Thoracic aorta (tissue), 2 donors: ENCODE measurements around the gene HMOX2. TPM values are rescaled to one million over a fixed set of nuclear protein-coding genes. Genes with fewer than 3 reads are reported as not detected.
A peak's percentile ranks its signal among the peaks of the same experiment; 100 is the strongest.

Experiments
- ATAC-seq: fragments of 150-250 bp; one replicate; pipeline ENCODE4 v1.8.0; 2017; ENCODE audit warnings: low read depth; ENCODE audit not compliant: insufficient number of reproducible peaks, low FRiP score
- DNase-seq: peaks from one replicate; pipeline ENCODE4 v3.0.0-alpha.2; 2020; ENCODE audit warnings: low spot score
- H3K27ac ChIP-seq, 2 donors: fragments of 200-600 bp; sonication (generic); 1 replicate in 1 of 2; 2 replicates in 1 of 2; pipeline ENCODE4 v1.5.1; 2016; ENCODE audit warnings: mild to moderate bottlenecking in 2 of 2, moderate library complexity in 2 of 2
- H3K27me3 ChIP-seq: fragments of 200-600 bp; sonication (generic); replicated peaks from 2 replicates; pipeline ENCODE4 v1.6.0; 2016; ENCODE audit warnings: mild to moderate bottlenecking; ENCODE audit not compliant: insufficient read depth
- H3K36me3 ChIP-seq: fragments of 200-600 bp; sonication (generic); one replicate; pipeline ENCODE4 v1.5.1; 2016
- H3K4me1 ChIP-seq, 2 donors: fragments of 200-600 bp; sonication (generic); 1 replicate in 1 of 2; 2 replicates in 1 of 2; pipeline versions ENCODE4 v1.5.1 to v1.6.0; 2016; ENCODE audit warnings: low read depth in 2 of 2, mild to moderate bottlenecking in 1 of 2; ENCODE audit not compliant: control insufficient read depth in 1 of 2
- H3K4me3 ChIP-seq: fragments of 200-600 bp; sonication (generic); 2 replicates; pipeline ENCODE4 v1.5.1; 2016; ENCODE audit warnings: mild to moderate bottlenecking
- H3K9me3 ChIP-seq: fragments of 200-600 bp; sonication (generic); 2 replicates; pipeline ENCODE4 v1.5.1; 2016
- total RNA-seq, 2 donors: library from RNA; depleted of rRNA; stranded (reverse); fragments of >200 nt; gene quantifications; one replicate each; pipeline versions ENCODE4 v1.1.0 to v1.2.3, GENCODE V29; 2016
- TF ChIP-seq, protein P1 (sequence below): fragments of 200-600 bp; sonication (generic); IDR thresholded peaks from one replicate; pipeline ENCODE4 v1.5.1; 2019; ENCODE audit warnings: antibody characterized with exemption

HMOX2 gene
- total RNA-seq, 2 donors from 2014 or later = 35.3 to 43.5 TPM

- TF ChIP-seq, protein P1, sequence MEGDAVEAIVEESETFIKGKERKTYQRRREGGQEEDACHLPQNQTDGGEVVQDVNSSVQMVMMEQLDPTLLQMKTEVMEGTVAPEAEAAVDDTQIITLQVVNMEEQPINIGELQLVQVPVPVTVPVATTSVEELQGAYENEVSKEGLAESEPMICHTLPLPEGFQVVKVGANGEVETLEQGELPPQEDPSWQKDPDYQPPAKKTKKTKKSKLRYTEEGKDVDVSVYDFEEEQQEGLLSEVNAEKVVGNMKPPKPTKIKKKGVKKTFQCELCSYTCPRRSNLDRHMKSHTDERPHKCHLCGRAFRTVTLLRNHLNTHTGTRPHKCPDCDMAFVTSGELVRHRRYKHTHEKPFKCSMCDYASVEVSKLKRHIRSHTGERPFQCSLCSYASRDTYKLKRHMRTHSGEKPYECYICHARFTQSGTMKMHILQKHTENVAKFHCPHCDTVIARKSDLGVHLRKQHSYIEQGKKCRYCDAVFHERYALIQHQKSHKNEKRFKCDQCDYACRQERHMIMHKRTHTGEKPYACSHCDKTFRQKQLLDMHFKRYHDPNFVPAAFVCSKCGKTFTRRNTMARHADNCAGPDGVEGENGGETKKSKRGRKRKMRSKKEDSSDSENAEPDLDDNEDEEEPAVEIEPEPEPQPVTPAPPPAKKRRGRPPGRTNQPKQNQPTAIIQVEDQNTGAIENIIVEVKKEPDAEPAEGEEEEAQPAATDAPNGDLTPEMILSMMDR = no peak
- Histone ChIP-seq H3K4me3 (peak within 1 kb of the TSS; percentile 82), H3K36me3 (no peaks in the 10 kb centered on the region), H3K27ac (peak within 1 kb of the TSS; percentile 70 to 76), H3K4me1 (peaks cover 15 to 36% of the 10 kb centered on the region in 2 donors), H3K27me3 (no peaks in the 10 kb centered on the region), H3K9me3 (no peaks in the 10 kb centered on the region)
- DNase-seq (peak; percentile 64), ATAC-seq (peak; percentile 74)
Measured at GRCh38 chr16:4474192-4474961, 1.8 kb upstream of the HMOX2 start, which contains the start of gene NMRAL1. TSS of gene NMRAL1 (minus strand) at chr16:4474625. CDS start at chr16:4474132, 493 bp downstream.

DNA sequence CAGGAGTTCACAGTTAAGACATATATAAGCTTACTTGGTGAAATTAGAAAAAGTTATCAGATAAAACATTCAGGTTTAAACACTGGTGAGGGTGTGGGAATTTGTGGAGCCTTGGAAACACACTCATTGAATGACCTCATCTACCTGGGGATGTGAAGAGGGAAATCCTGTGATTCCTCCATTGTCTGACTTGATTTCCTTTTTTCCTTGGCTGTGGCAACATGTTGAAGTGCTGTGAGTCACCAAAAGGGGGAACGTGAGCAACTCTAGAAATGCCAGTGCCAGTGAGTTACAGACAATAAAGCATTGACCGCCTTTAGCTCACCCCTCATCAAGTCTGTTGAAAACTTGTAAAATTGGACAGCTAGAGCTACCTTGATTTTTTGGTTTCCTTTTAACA, 1.8 kb downstream of the HMOX2 start:
- H3K4me1 ChIP-seq = peaks cover 15 to 36% of the 10 kb centered on the region in 2 donors
- no peak overlapping the region for H3K4me3 ChIP-seq
- H3K9me3 ChIP-seq = no peaks in the 10 kb centered on the region
- H3K27me3 ChIP-seq = no peaks in the 10 kb centered on the region
- TF ChIP-seq, protein P1 = no peak
- no peak for DNase-seq
- H3K27ac ChIP-seq = no peak overlapping the region
- ATAC-seq = no peak
- no peaks in the 10 kb centered on the region for H3K36me3 ChIP-seq

DNA sequence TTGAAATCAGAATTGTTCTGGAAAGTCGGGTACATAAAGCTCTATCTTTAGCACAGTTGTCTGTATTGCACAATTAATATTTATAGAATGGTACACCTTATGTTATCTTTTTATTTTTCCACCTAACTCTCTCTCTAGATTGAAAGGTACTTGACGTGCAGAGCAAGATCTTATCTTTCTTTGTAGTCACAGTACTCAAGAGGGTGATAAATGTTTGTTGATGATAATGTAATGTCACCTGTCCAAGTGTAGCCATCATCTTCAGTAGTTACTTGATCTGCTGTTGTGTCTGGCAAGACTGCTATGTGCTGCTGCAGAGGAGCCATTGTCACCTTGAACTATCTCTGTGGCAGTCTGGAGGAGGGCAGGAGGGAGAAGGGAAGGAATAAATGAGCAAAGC, 5.3 kb downstream of the HMOX2 start:
- H3K36me3 ChIP-seq = peaks cover 5% of the 10 kb centered on the region
- H3K4me3 ChIP-seq = no peak overlapping the region
- ATAC-seq (no peak), DNase-seq (no peak)
- TF ChIP-seq, protein P1 = no peak
- H3K4me1 ChIP-seq = peaks cover 3 to 15% of the 10 kb centered on the region in 2 donors
- H3K27ac ChIP-seq = no peak overlapping the region
- H3K27me3 ChIP-seq = no peaks in the 10 kb centered on the region
- no peaks in the 10 kb centered on the region for H3K9me3 ChIP-seq

GRCh38 chr16:4481963-4482362, 5.8 kb downstream of the HMOX2 start:
- peaks cover 3 to 14% of the 10 kb centered on the region in 2 donors for H3K4me1 ChIP-seq
- TF ChIP-seq, protein P1 = no peak
- H3K27me3 ChIP-seq = no peaks in the 10 kb centered on the region
- ATAC-seq = no peak
- peaks cover 5% of the 10 kb centered on the region for H3K36me3 ChIP-seq
- DNase-seq = no peak
- no peaks in the 10 kb centered on the region for H3K9me3 ChIP-seq
- H3K4me3 ChIP-seq = no peak overlapping the region
- H3K27ac ChIP-seq = no peak overlapping the region

DNA sequence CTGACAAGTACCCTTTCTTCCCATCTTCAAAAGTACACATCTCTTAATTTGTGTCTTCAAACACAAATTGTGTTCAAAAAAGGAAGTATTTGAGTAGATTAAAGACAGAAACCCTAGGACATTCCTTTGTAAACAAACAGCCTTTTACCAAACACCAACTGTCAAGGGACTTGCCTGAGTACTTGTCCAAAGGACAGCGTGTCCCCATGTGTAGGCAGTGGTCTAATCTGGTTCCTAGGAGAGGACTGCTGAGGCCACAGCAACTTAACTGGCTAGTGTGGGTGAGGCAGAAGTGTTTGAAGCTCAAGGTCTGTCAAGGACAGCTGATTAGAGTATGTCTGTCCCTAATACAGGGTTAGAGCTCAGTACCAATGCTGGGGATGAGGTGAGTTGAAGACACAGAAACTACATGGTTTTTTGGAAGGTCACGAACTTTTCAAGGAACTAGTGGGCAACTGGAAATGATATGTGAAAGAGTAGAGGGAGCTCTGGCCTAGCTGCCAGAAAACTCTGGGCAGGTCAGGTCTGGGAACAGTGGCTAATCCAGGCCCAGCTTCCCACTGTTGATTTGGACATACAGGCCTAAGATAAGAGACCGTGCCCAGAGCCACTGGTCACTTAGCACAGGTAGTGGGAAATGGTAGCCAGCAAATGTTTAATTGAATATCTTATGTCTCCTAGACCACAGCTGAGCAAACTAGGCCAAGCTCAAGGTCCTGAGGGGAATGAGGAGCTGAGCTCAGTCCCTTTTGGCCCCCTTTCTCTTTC, 10.1 kb downstream of the HMOX2 start:
- no peak overlapping the region for H3K4me3 ChIP-seq
- H3K9me3 ChIP-seq = no peaks in the 10 kb centered on the region
- DNase-seq (no peak), ATAC-seq (no peak)
- peak overlapping the region in 1 of 2 donors; percentile 20 for H3K27ac ChIP-seq
- H3K36me3 ChIP-seq = peaks cover 5% of the 10 kb centered on the region
- TF ChIP-seq, protein P1 = no peak
- no peaks in the 10 kb centered on the region for H3K27me3 ChIP-seq
- no peaks in the 10 kb centered on the region for H3K4me1 ChIP-seq
